Activated T-cell treated with anti-CD3 and anti-CD28 coated beads, Interleukin-2, amount 50 U/mL, for 24 hours (primary cell): ENCODE data around the gene C6orf89.

Source experiments
- DNase-seq: peaks from one replicate; pipeline ENCODE4 v3.0.0-alpha.2; 2020
- H3K27ac Mint-ChIP-seq: 2 replicates; pipeline ENCODE4 v1.8.0; 2020; ENCODE audit warnings: mild to moderate bottlenecking, mixed read lengths
- H3K27me3 Mint-ChIP-seq: 2 replicates; pipeline ENCODE4 v1.8.0; 2020; ENCODE audit warnings: mixed read lengths
- H3K36me3 Mint-ChIP-seq: 2 replicates; pipeline ENCODE4 v1.8.0; 2020; ENCODE audit warnings: low read depth, mixed read lengths
- H3K4me1 Mint-ChIP-seq: 2 replicates; pipeline ENCODE4 v1.8.0; 2020; ENCODE audit warnings: low read depth, mixed read lengths
- H3K4me3 Mint-ChIP-seq: 2 replicates; pipeline ENCODE4 v1.8.0; 2020; ENCODE audit warnings: mild to moderate bottlenecking, moderate library complexity, mixed read lengths
- H3K9me3 Mint-ChIP-seq: 2 replicates; pipeline ENCODE4 v1.8.0; 2020; ENCODE audit warnings: mixed read lengths

C6orf89 gene

GRCh38 chr6:36885461-36886401 lies at the start of gene C6orf89:
Gene C6orf89, plus strand, starts transcription at chr6:36885952. Its CDS starts 13,493 bp downstream, at chr6:36899445.
- Mint-ChIP-seq H3K4me3 (peak within 1 kb of the TSS; percentile 95), H3K9me3 (no peaks in the 10 kb centered on the region), H3K27me3 (no peaks in the 10 kb centered on the region), H3K36me3 (peaks cover 18% of the 10 kb centered on the region), H3K4me1 (peaks cover 45% of the 10 kb centered on the region), H3K27ac (peak within 1 kb of the TSS; percentile 96)
- DNase-seq = peak; percentile 95

- Mint-ChIP-seq H3K27me3 (peaks cover 37% of the 10 kb centered on the region), H3K4me3 (no peak overlapping the region), H3K9me3 (no peaks in the 10 kb centered on the region), H3K4me1 (peaks cover 13% of the 10 kb centered on the region), H3K27ac (no peak overlapping the region), H3K36me3 (no peaks in the 10 kb centered on the region)
- DNase-seq = no peak
These were observed 49.4 kb upstream of the C6orf89 start for GRCh38 chr6:36836111-36837021.

- DNase-seq = no peak
- peaks cover 13% of the 10 kb centered on the region for H3K4me1 Mint-ChIP-seq
- H3K4me3 Mint-ChIP-seq = no peak overlapping the region
- no peaks in the 10 kb centered on the region for H3K36me3 Mint-ChIP-seq
- no peaks in the 10 kb centered on the region for H3K9me3 Mint-ChIP-seq
- no peak overlapping the region for H3K27ac Mint-ChIP-seq
- peaks cover 37% of the 10 kb centered on the region for H3K27me3 Mint-ChIP-seq
These were observed 48.8 kb upstream of the C6orf89 start for GRCh38 chr6:36837022-36837339.

GRCh38 chr6:36837686-36838085 lies 48.1 kb upstream of the C6orf89 start:
- no peak overlapping the region for H3K4me3 Mint-ChIP-seq

GRCh38 chr6:36838896-36839748 lies 46.6 kb upstream of the C6orf89 start, which contains the start of gene CPNE5:
Gene CPNE5, minus strand, starts transcription at chr6:36839444. Its CDS starts 67 bp downstream, at chr6:36839377.
- Mint-ChIP-seq H3K27ac (no peak within 1 kb of the TSS), H3K9me3 (no peaks in the 10 kb centered on the region), H3K4me3 (peak within 1 kb of the TSS; percentile 72), H3K4me1 (peaks cover 13% of the 10 kb centered on the region), H3K36me3 (no peaks in the 10 kb centered on the region), H3K27me3 (peaks cover 37% of the 10 kb centered on the region)
- DNase-seq = no peak

More at GRCh38 chr6:36837686-36838085, 48.1 kb upstream of the C6orf89 start:
- H3K27me3 Mint-ChIP-seq = peaks cover 37% of the 10 kb centered on the region
- no peaks in the 10 kb centered on the region for H3K36me3 Mint-ChIP-seq
- no peak overlapping the region for H3K27ac Mint-ChIP-seq
- peaks cover 13% of the 10 kb centered on the region for H3K4me1 Mint-ChIP-seq
- H3K9me3 Mint-ChIP-seq = no peaks in the 10 kb centered on the region
- DNase-seq = no peak

GRCh38 chr6:36839749-36840431 lies 45.9 kb upstream of the C6orf89 start:
- H3K4me3 Mint-ChIP-seq = peak overlapping the region; percentile 72
- H3K4me1 Mint-ChIP-seq = peaks cover 13% of the 10 kb centered on the region
- DNase-seq = peak; percentile 58
- H3K9me3 Mint-ChIP-seq = no peaks in the 10 kb centered on the region
- H3K36me3 Mint-ChIP-seq = no peaks in the 10 kb centered on the region
- H3K27ac Mint-ChIP-seq = no peak overlapping the region
- peaks cover 37% of the 10 kb centered on the region for H3K27me3 Mint-ChIP-seq

GRCh38 chr6:36840432-36841403 lies 45.0 kb upstream of the C6orf89 start:
- Mint-ChIP-seq H3K4me1 (peaks cover 13% of the 10 kb centered on the region), H3K9me3 (no peaks in the 10 kb centered on the region), H3K36me3 (no peaks in the 10 kb centered on the region), H3K27me3 (peaks cover 37% of the 10 kb centered on the region), H3K27ac (no peak overlapping the region), H3K4me3 (peak overlapping the region; percentile 72)
- DNase-seq = peak; percentile 51

- Mint-ChIP-seq H3K9me3 (no peaks in the 10 kb centered on the region), H3K36me3 (no peaks in the 10 kb centered on the region), H3K27me3 (peaks cover 37% of the 10 kb centered on the region), H3K4me1 (peaks cover 13% of the 10 kb centered on the region), H3K27ac (no peak overlapping the region), H3K4me3 (no peak overlapping the region)
- no peak for DNase-seq
These were observed 44.0 kb upstream of the C6orf89 start for GRCh38 chr6:36841756-36842155.

GRCh38 chr6:36843170-36843569 lies 42.6 kb upstream of the C6orf89 start:
- Mint-ChIP-seq H3K27me3 (peaks cover 27% of the 10 kb centered on the region), H3K9me3 (no peaks in the 10 kb centered on the region), H3K36me3 (no peaks in the 10 kb centered on the region), H3K27ac (peak overlapping the region; percentile 52), H3K4me3 (no peak overlapping the region), H3K4me1 (peaks cover 13% of the 10 kb centered on the region)
- DNase-seq = no peak

- DNase-seq = no peak
- H3K4me3 Mint-ChIP-seq = no peak overlapping the region
- H3K36me3 Mint-ChIP-seq = peaks cover 1% of the 10 kb centered on the region
- H3K9me3 Mint-ChIP-seq = no peaks in the 10 kb centered on the region
- peaks cover 14% of the 10 kb centered on the region for H3K4me1 Mint-ChIP-seq
- peaks cover 13% of the 10 kb centered on the region for H3K27me3 Mint-ChIP-seq
- H3K27ac Mint-ChIP-seq = no peak overlapping the region
These were observed 41.3 kb upstream of the C6orf89 start for GRCh38 chr6:36844232-36845170.

- DNase-seq = no peak
- H3K27ac Mint-ChIP-seq = no peak overlapping the region
- H3K4me1 Mint-ChIP-seq = peaks cover 11% of the 10 kb centered on the region
- peaks cover 9% of the 10 kb centered on the region for H3K36me3 Mint-ChIP-seq
- no peak overlapping the region for H3K4me3 Mint-ChIP-seq
- H3K27me3 Mint-ChIP-seq = peaks cover 9% of the 10 kb centered on the region
- H3K9me3 Mint-ChIP-seq = no peaks in the 10 kb centered on the region
These were observed 40.5 kb upstream of the C6orf89 start for GRCh38 chr6:36845233-36845632.

- Mint-ChIP-seq H3K36me3 (peaks cover 28% of the 10 kb centered on the region), H3K27me3 (no peaks in the 10 kb centered on the region), H3K27ac (no peak overlapping the region), H3K9me3 (no peaks in the 10 kb centered on the region), H3K4me3 (no peak overlapping the region), H3K4me1 (peaks cover 5% of the 10 kb centered on the region)
- no peak for DNase-seq
These were observed 38.6 kb upstream of the C6orf89 start for GRCh38 chr6:36847152-36847551.
